Measurements from ENCODE around the gene MGAT3. TPM values are rescaled to one million over a fixed set of nuclear protein-coding genes. Genes with fewer than 3 reads are reported as not detected.

The MGAT3 gene
- total and polyA plus RNA-seq, 2 of the 8 experiments (the other 6 are each of a cell fraction or from before 2014, with no cell fraction given), result 4.3 to 9.2 TPM

- H2BK5ac ChIP-seq (ENCODE audit: low read depth, low read length), result peak overlapping the region; percentile 96
- peak overlapping the region; percentile 97; the same call in 1 of the 2 replicates for H2AK5ac ChIP-seq (ENCODE audit: low read depth, low read length)
- WGBS, 2 experiments (ENCODE audit: extremely low coverage in 1 of 2, insufficient coverage in 1 of 2, insufficient read length in 1 of 2, insufficient replicate concordance in 2 of 2, low coverage in 1 of 2, low lambda C conversion rate in 2 of 2, missing lambda C conversion rate in 1 of 2), result 69% methylated on average over 11 of the region's 13 CpGs; no CpG with 5 or more reads in 1 of the 2 experiments
- H4K8ac ChIP-seq (ENCODE audit: extremely low read depth, insufficient read depth, low read length), result peak overlapping the region; percentile 91
- no peak overlapping the region for H3K14ac ChIP-seq (ENCODE audit: insufficient read length)
- no peak overlapping the region for H3K23ac ChIP-seq (ENCODE audit: insufficient read length)
- H3K4ac ChIP-seq (replicated peaks; ENCODE audit: insufficient read length, low read depth, low read length), result peak overlapping the region; percentile 30
- H2AFZ ChIP-seq (ENCODE audit: low read length), result no peak overlapping the region
- H3K23me2 ChIP-seq (ENCODE audit: low read depth, low read length), result no peaks in the 10 kb centered on the region; the same call in 1 of the 2 replicates
- DNase-seq (ENCODE audit: low read depth in 1 of 2, low spot score in 2 of 2), result no peak
- H2BK12ac ChIP-seq (ENCODE audit: low read depth, low read length), result peak overlapping the region; percentile 98; the same call in 1 of the 2 replicates
- H3K56ac ChIP-seq (replicated peaks; ENCODE audit: insufficient read length, low read depth, low read length), result peak overlapping the region; percentile 47
- H3K18ac ChIP-seq (ENCODE audit: extremely low read depth, low read length), result peak overlapping the region; percentile 89
- peak overlapping the region; percentile 98 for H4K91ac ChIP-seq (replicated peaks; ENCODE audit: insufficient read length, low read length)
- no peak overlapping the region for H3K4me3 ChIP-seq (ENCODE audit: extremely low read depth in 1 of 4, insufficient read depth in 2 of 4, low read depth in 3 of 4, low read length in 4 of 4)
- H3K4me1 ChIP-seq (replicated peaks in 1 of 4; ENCODE audit: control insufficient read depth in 3 of 4, insufficient read depth in 4 of 4, low read length in 3 of 4), result peaks cover 8 to 23% (median 17%) of the 10 kb centered on the region in 4 experiments
- H3K9ac ChIP-seq (replicated peaks in 1 of 4; ENCODE audit: extremely low read depth in 1 of 4, low read depth in 3 of 4, low read length in 3 of 4), result peak overlapping the region in 1 of 4 experiments; percentile 13; a peak in 3 of 7 replicates
- no peaks in the 10 kb centered on the region for H3K27me3 ChIP-seq (replicated peaks in 1 of 4; ENCODE audit: control insufficient read depth in 3 of 4, extremely low read depth in 1 of 4, insufficient read depth in 3 of 4, low read length in 3 of 4)
- no peak overlapping the region for H4K5ac ChIP-seq (ENCODE audit: insufficient read length, low read depth, low read length)
- H2BK20ac ChIP-seq (ENCODE audit: low read length), result peak overlapping the region; percentile 98; the same call in 1 of the 2 replicates
- H3K9me3 ChIP-seq (ENCODE audit: insufficient read depth in 2 of 2, low read depth in 1 of 2, low read length in 1 of 2), result no peaks in the 10 kb centered on the region
- peak overlapping the region; percentile 41; the same call in 1 of the 2 replicates for H3K27ac ChIP-seq (ENCODE audit: low read depth, low read length)
- no peak for TF ChIP-seq KDM1A (IDR thresholded peaks at IDR 0.05; ENCODE audit: borderline replicate concordance, low read length)
- TF ChIP-seq TBP (IDR thresholded peaks at IDR 0.05; ENCODE audit: low read depth, low read length), result 0 out of 2 replicates have a peak, but pooled peaks have one; percentile 1
- no peaks in the 10 kb centered on the region for H3K79me2 ChIP-seq (ENCODE audit: control insufficient read depth in 1 of 2, insufficient read depth in 2 of 2, low read length in 2 of 2)
- FAIRE-seq, result no peak
- H3K4me2 ChIP-seq (ENCODE audit: insufficient read depth in 1 of 2, low read depth in 2 of 2, low read length in 2 of 2), result peak overlapping the region; percentile 14 to 55
- peaks cover 0 to 11% (median 3%) of the 10 kb centered on the region in 4 experiments; a peak in 4 of 8 replicates for H3K36me3 ChIP-seq (ENCODE audit: control insufficient read depth in 2 of 4, insufficient read depth in 4 of 4, low read length in 3 of 4)
- H4K20me1 ChIP-seq (replicated peaks in 1 of 2; ENCODE audit: control insufficient read depth in 1 of 2, insufficient read depth in 2 of 2, low read length in 2 of 2), result peaks cover 0 to 3% of the 10 kb centered on the region in 2 experiments
- peak overlapping the region; percentile 90; the same call in 1 of the 2 replicates for H2BK15ac ChIP-seq (ENCODE audit: low read length)
- H3K79me1 ChIP-seq (ENCODE audit: low read depth, low read length), result no peaks in the 10 kb centered on the region; the same call in 1 of the 2 replicates
- CTCF ChIA-PET (ENCODE audit: partially characterized antibody), result interaction anchor here (0.5 to 2.8 kb wide), 17 partner anchors 9 to 546 kb away, joined by 3 to 19 read pairs (median 4); no protein-coding TSS in a partner anchor
- peak overlapping the region; percentile 44 for H2BK120ac ChIP-seq (replicated peaks; ENCODE audit: low read depth, low read length)
- POLR2A ChIA-PET (ENCODE audit: partially characterized antibody), result interaction anchor here (0.7 to 5.5 kb wide), 13 partner anchors 9 to 114 kb away, joined by 3 to 48 read pairs (median 6); partner anchors contain the start of genes ATF4, RPL3 and TAB1
Observed at GRCh38 chr22:39427751-39428596, 28.8 kb upstream of the MGAT3 start.

Data from H1 (cell line).